GM06990 (cell line): ENCODE results near the gene SMARCAL1.

Experiments
- DNase-seq: peaks from one replicate; pipeline ENCODE4 v3.0.0-alpha.2; 2011; ENCODE audit not compliant: insufficient read length; ENCODE audit errors: extremely low read depth
- H3K27me3 ChIP-seq: replicated peaks from 2 replicates; pipeline ENCODE4 v1.6.0; 2011; ENCODE audit warnings: low read length; ENCODE audit not compliant: control insufficient read depth, insufficient read depth
- H3K36me3 ChIP-seq: 2 replicates; pipeline ENCODE4 v1.5.1; 2011; ENCODE audit warnings: low read length; ENCODE audit not compliant: control insufficient read depth, insufficient read depth
- H3K4me3 ChIP-seq: replicated peaks from 2 replicates; pipeline ENCODE4 v1.5.1; 2011; ENCODE audit warnings: low read depth, mild to moderate bottlenecking, control low read depth, low read length
- CTCF ChIP-seq: IDR thresholded peaks from 2 replicates; pipeline ENCODE4 v1.5.1; 2011; ENCODE audit warnings: low read length, control low read depth, mild to moderate bottlenecking, inconsistent platforms; ENCODE audit not compliant: insufficient read depth, poor library complexity, severe bottlenecking

SMARCAL1 gene

GRCh38 chr2:216425008-216425787 is 12.9 kb downstream of the SMARCAL1 start:
- no peak for DNase-seq

GRCh38 chr2:216426166-216426777 is 14.0 kb downstream of the SMARCAL1 start:
- H3K36me3 ChIP-seq, result peaks cover 32% of the 10 kb centered on the region
- no peak for TF ChIP-seq CTCF
- DNase-seq, result no peak
- no peaks in the 10 kb centered on the region for H3K27me3 ChIP-seq
- no peak overlapping the region for H3K4me3 ChIP-seq

More at GRCh38 chr2:216425008-216425787, 12.9 kb downstream of the SMARCAL1 start:
- Histone ChIP-seq H3K36me3 (peaks cover 34% of the 10 kb centered on the region), H3K27me3 (no peaks in the 10 kb centered on the region), H3K4me3 (no peak overlapping the region)
- no peak for TF ChIP-seq CTCF

- Histone ChIP-seq H3K4me3 (no peak overlapping the region), H3K27me3 (no peaks in the 10 kb centered on the region), H3K36me3 (peaks cover 35% of the 10 kb centered on the region)
- DNase-seq, result no peak
- TF ChIP-seq CTCF, result no peak
Observed at GRCh38 chr2:216426938-216427337, 14.7 kb downstream of the SMARCAL1 start.

- no peak overlapping the region for H3K4me3 ChIP-seq
- no peaks in the 10 kb centered on the region for H3K27me3 ChIP-seq
- peaks cover 32% of the 10 kb centered on the region for H3K36me3 ChIP-seq
- DNase-seq, result no peak
- no peak for TF ChIP-seq CTCF
Observed at GRCh38 chr2:216428618-216429350, 16.5 kb downstream of the SMARCAL1 start.

- Histone ChIP-seq H3K27me3 (no peaks in the 10 kb centered on the region), H3K36me3 (peaks cover 30% of the 10 kb centered on the region), H3K4me3 (no peak overlapping the region)
- DNase-seq, result no peak
- no peak for TF ChIP-seq CTCF
Observed at GRCh38 chr2:216429428-216429827, 17.1 kb downstream of the SMARCAL1 start.
